HG02973 (cell line): ENCODE measurements around the gene ANKRD6.
"Not testable (repeated sequence)": the region's sequence is repeated elsewhere in the genome, so short reads cannot be mapped to it uniquely, and the experiment has no call there.

Experiments used
- ATAC-seq: cut with Tn5 transposase; IDR thresholded peaks from one replicate; pipeline ENCODE4 v1.9.1; 2021; ENCODE audit warnings: moderate library complexity; ENCODE audit not compliant: unreplicated experiment

Gene ANKRD6

DNA sequence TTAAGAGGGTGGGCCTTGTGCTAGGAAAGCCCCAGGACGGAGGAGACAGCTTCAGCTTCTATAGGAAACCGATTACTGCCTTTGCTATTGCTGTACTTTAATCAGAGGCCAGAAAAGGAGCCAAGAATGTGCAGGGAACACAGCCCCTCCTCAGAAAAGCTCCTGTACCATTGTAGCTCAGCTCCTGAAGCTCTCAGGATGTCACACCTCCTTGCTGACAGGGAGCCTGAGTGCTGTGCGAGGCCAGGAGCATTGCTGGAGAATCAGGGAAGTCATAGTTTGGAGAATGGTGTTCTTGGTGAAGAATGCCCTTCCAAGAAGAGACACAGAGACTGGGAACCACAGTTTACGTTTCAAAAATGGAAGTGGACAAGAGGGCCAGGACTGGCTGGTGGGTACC lies 158.8 kb downstream of the ANKRD6 start:
- ATAC-seq, result no peak

DNA sequence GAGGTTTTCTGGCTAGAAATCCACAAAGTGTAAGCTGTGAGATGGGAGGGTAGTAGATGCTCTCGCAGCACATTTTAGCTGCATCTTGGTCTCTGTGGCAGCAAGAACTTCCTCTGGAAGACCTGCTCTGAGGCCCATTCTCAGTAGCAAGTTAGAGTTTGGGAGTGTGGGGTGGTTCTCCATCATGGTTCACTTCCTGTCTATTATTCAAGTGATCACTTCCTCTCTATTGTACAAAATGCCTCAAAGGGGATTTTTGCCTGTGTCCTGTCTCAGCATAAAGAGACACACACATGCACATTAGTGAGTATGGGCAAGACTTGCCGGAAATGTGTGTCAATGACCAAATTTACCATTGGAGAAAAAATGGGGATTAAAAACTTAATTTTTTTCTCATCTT lies 163.1 kb downstream of the ANKRD6 start:
- ATAC-seq, result peak; percentile 93

DNA sequence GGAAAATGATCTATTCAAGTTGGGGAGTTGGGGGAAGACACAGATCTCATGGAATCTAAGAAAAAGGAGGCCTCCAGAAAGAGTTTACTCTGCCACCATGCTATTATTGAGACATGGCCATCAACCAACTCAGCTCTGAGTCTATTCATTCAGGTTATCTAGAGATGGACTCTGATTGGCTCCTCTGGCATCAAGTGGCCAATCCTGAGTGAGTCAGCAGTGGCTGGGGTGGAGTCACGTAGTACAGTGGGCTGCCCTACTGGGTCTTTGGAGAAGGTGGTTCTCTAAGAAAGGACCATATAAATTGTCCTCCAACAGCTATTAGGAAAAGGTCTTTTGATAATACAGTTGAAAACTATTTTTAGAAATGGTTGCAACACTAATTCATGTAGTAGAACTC lies 163.5 kb downstream of the ANKRD6 start:
- ATAC-seq, result no peak

DNA sequence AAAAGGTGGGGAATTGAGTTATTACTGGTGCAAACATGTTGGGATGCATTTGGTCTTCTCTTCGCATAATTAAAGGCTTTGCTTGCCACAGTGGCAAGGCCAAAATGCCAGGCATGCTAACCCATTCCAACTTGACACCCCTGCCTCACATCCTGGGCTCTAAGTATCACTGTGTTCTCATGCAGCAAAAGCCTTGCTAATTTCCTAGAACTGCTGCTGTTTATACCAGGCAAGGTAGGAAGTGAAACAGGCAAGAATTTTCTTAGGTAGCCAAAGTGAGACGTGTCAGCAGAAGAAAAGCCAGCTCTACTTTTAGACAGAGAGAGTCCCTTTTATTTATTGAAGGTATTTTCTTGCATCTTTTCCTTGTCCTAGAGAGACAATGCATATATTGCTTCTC lies 164.4 kb downstream of the ANKRD6 start:
- ATAC-seq, result no peak

DNA sequence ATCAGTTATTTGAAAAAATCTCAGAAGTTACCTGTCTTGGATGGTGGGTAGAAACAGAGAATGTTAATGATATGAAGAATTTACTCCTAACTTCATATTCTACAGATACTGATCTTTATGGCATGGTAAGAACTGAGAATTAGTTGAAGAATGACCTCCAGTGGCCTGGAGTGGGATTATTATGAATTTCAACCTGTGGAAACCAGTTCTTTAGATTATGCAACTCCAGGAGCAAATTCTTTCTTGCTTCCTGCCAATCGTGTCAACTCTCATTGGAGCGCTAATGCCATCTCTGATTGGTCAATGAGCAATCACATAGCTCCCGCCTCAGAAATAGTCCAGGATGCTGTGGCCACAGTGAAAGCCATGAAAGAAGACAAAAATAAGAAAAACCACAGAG lies 165.0 kb downstream of the ANKRD6 start:
- no peak for ATAC-seq

DNA sequence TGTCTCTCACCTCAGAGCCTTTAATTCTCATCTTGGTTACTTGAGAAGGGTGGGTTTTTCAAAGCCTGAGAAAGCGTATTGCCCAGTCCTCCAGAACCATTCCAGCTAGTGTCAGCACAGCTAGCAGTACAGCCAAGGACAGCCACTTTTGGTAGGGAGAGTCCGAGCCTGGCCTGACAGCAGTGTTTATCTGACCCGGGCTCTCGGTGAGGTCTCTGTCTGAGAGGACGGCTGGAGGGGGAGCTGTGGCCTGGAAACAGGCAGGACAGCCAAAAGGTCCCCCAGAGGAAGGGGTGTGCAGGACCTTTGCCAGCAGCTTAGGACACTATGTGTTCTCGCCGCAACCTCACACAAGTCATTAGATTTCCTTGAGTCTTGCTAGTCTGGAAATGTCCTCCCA lies 166.8 kb downstream of the ANKRD6 start:
- no peak for ATAC-seq

DNA sequence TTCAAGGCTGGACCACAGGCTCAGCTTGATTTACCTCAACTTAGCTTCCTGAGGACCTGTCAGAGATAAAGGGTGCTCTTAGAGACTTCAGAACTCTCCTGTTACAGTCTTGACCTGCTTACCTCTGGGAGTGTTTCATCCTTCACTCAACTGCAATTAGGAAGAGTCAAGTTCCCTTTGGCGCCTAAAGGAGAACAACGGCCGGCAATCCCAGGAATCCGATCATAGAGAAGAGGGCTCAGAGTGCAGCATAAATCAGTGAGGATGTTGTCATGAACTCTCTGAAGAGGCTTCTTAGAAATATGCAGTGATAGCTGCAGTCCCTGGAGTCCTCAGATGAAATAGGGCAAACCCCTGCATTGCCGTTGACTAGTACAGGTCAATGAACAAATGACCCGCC lies 169.2 kb downstream of the ANKRD6 start:
- no peak for ATAC-seq

DNA sequence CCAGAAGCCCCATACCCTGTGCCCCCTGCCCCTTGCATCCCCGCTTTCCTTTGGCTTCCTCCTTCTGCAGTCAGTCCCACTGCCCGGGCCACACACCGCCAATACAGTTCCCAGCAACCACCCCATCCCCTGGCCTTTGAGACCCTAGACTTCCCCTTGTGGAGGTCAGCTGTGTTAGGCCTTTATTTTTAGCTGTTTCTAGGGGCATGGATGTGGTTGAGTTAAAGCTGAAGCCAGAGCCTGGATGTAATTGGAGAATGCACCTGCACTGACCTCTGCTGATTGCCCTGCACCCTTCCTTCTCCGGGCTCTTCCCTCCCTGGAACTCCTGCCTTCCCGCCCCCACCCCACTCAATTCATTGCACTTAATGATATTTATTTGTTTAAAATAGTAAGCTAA lies 171.7 kb downstream of the ANKRD6 start:
- no peak for ATAC-seq

DNA sequence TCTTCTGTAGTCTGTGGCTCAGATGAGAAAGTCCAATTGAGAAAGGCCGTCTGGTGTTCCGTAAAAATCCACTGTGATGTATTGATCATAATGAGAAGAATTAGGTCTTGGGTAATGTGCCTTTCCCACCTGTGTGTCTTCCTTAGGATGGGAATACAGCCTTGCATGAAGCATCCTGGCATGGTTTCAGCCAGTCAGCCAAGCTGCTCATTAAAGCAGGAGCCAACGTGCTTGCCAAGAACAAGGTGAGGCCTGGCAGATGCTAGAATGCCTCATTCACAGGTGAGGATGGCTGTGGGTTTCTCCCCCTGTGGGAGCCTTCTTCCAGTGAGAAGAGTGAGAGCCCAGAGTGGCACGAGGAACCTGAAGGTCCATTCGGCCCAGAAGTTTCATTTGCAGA lies 172.9 kb downstream of the ANKRD6 start:
- no peak for ATAC-seq

DNA sequence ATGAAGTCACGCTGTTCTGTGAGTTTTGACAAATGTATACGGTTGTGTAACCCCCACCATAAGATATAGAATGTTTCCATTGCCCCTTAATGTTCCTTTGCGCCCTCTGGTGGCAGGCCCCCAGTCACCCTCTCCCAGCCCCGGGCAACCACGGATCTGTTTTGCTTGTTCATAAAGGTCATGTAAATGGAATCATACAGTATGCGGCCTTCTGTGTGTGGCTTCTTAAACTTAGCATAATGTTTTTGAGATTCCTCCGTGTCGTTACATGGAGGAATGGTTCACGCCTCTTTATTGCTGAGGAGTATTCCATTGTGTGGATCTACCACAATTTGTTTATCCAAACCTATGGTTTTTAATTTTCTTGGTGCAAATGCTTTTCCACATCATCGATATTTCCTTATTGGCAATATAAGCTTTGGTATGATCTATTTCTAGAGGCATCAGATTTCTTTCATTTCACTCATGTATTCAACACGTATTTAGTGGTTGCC lies 177.2 kb downstream of the ANKRD6 start:
- peak; percentile 59 for ATAC-seq

DNA sequence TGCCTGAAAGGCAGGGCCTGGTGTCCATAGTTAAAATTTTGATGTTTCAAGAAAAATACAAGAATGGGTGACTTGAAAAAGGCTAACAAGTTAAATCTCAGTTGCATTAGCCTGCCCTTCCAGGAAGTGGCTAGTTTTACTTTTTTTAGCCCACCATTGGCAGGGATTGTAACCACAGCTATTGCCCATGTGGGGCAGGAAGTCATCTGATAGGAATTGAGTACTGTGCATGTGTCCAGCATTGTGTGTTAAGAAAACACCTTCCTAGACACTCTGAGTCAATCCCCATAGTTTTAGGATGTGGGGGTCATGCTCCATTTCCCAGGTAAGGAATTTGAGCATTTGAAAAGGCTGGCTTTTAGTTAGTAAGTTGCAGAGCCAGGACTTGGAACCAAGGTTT lies 178.7 kb downstream of the ANKRD6 start:
- ATAC-seq, result no peak

DNA sequence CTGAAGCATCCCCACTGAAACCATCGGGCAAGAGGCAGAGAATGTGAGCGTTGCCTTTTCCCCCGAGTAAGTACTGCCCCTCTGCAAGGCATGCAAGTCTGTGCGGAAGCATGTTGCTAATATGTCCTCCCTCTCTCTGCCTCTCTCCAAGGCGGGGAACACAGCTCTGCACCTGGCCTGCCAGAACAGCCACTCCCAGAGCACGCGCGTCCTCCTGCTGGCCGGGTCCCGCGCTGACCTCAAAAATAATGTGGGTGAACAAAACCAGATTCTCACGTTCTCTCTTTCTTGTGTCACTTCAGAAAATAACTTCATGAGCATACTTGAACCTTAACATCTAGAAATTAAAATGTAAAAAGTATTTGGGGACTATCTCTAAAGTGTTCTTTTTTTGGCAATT lies 179.2 kb downstream of the ANKRD6 start:
- ATAC-seq, result no peak

DNA sequence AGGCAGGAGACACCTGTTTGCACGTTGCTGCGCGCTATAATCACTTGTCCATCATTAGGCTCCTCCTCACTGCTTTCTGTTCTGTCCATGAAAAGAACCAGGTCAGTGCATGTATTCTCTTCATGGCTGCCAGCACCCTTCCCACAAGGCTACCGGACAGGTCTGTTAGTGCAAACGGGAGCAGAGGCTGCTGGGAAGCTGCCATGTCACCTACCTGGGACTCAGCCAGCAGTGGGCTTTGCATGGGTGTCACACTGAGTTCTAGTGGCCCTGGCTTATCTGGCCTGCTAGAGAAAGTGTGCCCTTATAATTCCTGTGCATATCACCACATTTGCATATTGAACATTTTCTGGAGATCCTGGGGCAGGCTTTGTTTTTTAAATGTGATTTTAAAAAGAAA lies 180.8 kb downstream of the ANKRD6 start:
- no peak for ATAC-seq

DNA sequence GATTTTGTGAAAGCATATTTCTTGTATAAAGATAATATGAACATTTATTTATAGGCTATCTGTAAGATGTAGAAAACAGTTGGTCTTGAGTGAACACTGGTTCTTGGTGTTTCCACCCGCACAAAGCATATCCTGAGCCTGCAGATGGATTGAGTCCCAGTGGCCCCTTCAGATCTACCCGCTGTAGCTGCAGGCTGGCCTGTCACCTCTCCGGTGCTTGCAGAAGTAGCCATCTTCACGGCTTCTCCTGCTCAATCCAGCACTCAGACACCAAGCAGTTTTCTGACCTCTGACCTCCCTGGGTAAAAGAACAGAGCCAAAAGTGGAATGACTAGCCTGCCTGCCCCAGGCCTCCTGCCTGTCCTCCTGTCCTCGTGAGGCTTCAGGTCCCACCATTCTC lies 182.9 kb downstream of the ANKRD6 start:
- no peak for ATAC-seq

DNA sequence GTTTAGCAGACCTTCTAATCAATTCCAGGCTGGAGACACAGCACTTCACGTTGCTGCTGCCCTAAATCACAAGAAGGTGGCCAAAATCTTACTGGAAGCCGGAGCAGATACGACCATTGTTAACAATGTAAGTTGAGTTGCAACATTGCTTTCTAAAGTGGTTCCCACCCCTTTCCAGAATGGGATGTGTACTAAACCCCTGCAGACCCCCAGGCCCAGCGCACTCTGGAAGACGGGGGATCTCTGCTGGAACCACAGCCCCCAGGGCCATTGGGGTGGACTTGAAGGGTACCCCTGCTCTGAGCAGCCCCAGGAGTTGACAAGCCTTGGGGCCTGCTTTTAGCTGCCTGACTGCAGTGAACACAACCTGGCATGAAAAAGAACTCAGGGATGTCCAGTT lies 183.6 kb downstream of the ANKRD6 start:
- ATAC-seq, result no peak

DNA sequence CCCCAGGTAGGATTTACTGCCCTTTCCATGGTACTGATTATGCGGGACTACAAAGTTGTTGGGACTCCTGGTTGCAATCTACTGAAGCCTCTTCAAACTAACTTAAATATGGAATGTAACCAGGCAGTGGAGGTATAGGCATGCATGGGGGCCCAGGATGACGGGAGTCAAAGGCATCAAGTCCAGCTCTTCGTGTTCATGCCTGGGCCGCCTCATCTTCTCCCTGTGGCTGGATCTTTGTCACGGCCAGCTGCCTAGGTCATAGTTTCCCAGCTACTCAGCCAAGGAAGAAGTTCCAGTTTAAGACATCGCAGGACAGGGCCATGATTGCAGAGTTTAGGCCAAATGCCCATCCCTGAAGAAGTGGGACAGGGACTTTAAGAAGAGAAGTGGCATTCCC lies 185.1 kb downstream of the ANKRD6 start:
- no peak for ATAC-seq

DNA sequence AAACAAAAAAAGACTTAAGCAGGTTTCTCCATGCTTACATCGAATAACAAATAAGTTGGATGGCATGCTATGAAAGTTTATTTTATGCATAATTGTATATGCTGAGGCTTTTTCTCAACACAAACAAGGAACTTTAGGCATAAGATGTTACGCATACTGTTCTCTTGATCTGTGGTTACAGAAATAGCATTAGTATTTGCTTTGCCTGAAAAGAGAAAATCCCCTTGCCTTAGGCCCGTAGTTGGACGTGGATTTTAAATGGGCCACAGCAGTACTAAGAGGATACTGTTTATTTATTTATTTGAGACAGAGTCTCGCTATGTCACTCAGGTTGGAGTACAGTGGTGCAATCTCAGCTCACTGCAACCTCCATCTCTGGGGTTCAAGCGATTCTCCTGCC lies 186.6 kb downstream of the ANKRD6 start:
- no peak for ATAC-seq

DNA sequence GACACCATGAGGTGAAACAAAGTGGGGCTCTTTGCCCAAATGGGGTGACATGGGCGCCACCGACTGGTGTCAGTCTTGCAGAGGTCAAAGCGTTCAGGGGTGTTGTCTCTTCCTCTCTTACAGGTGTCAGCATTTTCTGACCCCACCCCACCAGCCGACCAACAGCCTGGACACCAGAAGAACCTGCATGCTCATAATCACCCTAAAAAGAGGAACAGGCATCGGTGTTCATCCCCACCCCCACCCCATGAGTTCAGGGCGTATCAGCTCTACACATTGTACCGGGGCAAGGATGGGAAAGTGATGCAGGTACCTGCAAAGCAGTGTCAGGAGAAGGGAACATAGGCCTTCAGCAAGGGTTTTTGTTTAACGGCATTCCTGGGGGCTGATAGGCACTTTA lies 190.8 kb downstream of the ANKRD6 start:
- ATAC-seq, result no peak

DNA sequence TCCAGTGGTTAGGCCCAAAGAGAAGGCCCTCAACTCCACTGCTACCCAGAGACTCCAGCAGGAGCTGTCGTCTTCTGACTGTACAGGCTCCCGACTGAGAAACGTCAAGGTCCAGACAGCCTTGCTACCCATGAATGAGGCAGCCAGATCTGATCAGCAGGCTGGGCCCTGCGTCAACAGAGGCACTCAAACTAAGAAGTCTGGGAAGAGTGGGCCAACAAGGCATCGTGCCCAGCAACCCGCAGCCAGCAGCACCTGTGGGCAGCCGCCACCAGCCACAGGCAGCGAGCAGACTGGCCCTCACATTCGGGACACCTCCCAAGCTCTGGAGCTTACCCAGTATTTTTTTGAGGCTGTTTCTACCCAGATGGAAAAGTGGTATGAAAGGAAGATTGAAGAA lies 197.5 kb downstream of the ANKRD6 start:
- ATAC-seq, result no peak

DNA sequence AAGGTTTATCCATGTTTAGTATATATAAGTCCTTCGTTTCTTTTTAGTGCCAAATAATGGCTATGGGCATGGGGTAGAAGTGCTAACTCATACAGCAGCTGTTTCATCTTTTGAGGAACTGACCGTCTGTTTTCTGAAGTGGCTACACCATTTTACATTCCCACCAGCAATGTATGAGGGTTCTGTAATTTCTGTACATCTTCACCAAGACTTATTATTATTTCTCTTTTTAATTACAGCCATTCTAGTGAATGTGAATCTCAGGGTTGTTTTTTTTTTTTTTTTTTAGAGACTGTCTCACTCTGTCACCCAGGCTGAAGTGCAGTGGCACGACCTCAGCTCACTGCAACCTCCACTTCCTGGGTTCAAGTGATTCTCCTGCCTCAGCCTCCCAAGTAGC lies 203.5 kb downstream of the ANKRD6 start:
- ATAC-seq, result not testable (repeated sequence)

DNA sequence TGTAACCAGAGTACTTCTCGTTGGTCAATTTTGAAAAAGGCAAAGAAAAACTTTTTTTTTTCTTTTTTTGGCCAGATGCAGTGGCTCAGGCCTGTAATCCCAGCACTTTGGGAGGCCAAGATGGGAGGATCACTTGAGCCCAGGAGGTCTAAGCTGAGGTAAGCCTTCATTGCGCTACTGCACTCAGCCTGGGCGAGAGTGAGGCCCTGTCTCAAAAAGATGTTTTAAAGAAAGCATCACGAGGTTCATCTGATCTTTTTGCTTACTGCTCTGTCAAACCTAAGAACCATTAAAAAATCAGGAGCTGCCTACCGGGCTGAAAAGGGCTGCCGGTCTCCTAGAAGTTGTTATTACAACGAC lies 205.0 kb downstream of the ANKRD6 start:
- peak; percentile 7 for ATAC-seq

DNA sequence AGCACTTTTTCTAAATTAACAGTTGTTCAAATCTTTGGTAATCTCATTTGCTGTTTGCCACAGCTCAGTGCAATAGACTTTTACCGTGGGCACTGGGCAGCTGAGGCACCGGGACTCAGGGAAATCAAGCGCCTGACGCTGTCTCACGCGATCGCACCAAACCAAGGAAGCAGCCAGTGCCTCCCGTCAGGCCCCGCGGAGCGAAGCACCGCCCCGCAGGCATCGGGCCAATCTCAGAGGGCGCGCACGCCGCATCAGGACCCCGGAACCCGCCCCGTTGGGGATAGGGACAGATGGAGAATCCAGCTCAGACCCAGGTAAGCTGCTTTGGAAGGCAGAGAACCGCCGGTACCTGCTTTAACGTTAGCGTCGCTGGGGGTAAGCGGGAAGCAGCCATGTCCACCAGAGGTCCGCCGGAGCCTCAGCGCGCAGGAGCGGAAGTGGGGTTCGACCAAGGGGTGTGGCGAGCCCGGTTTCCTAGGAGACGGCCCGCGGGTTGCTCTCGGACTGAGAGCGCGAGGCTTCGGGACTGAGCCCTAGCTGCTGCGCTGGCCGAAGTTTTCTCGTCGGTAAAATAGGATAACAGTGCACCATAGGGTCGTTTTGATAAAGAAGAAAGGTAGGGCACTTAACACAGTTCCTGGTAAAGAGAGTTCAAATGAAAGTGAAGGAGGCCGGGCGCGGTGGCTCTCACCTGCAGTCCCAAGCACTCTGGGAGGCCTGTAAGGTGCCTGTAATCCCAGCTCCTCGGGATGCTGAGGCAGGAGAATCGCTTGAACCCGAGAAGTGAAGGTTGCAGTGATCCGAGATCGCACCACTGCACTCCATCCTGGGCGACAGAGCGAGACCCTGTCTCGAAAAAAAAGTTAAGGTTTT lies 205.6 kb downstream of the ANKRD6 start, which contains the start of gene LYRM2:
Gene LYRM2 (minus strand): TSS at position 428 of the 876 bp plus-strand sequence. CDS start 31 bp downstream, at position 397.
- peak; percentile 97 for ATAC-seq

DNA sequence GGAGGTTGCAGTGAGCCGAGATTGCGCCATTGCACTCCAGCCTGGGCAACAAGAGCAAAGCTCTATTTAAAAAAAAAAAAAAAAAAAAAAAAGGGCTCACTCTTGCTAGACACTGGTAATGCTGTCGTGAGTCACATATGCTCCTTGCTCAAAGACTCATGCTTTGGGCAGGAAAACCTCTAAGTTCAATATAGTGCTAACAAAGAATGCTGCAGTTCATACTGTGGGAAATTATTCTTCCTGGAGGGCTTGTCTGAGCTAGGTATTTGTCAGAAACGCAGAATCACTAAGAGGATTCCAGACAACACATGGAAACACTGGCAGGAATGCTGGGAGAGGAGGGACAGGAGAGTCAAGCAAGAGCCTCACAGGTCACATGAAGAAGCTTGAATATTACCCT lies 207.9 kb downstream of the ANKRD6 start:
- ATAC-seq, result no peak
